Endothelial cell of umbilical vein (primary cell): ENCODE measurements around the gene METTL6. TPM values are rescaled to one million over a fixed set of nuclear protein-coding genes. Genes with fewer than 3 reads are reported as not detected.

Source experiments
- BruUV-seq: library from RNA; stranded (reverse); fragments of 400-500 nt; replicated peaks from 2 replicates; lab custom pipeline; 2021; lab: Mats Ljungman, UMichigan
- CTCF ChIA-PET: fragments of 300-600, 350-600 bp; sonication (Branson Sonifier 250); formaldehyde crosslinking; loops from one replicate; lab custom pipeline; 2021; ENCODE audit warnings: antibody characterized with exemption, inconsistent platforms; lab: Charles Lee
- POLR2A ChIA-PET: fragments of 300-600, 350-600 bp; sonication (Branson Sonifier 250); formaldehyde crosslinking; loops from one replicate; lab custom pipeline; 2021; ENCODE audit warnings: antibody characterized with exemption, inconsistent platforms; lab: Charles Lee
- DNase-seq: peaks from one replicate; pipeline ENCODE4 v3.0.0-alpha.2; 2011; ENCODE audit warnings: low read depth, low spot score
- FAIRE-seq: peaks from 2 replicates; lab custom pipeline; 2011; peaks lifted over from hg19 to GRCh38; lab: Jason Lieb, UNC
- H2AFZ ChIP-seq: 2 replicates; pipeline ENCODE4 v1.6.0; 2012; ENCODE audit warnings: low read depth, low read length, control low read depth, inconsistent platforms
- H3K27ac ChIP-seq: 2 replicates; pipeline ENCODE4 v1.5.1; 2011; ENCODE audit warnings: low read depth, mild to moderate bottlenecking, control low read depth, low read length, moderate library complexity; ENCODE audit not compliant: insufficient read depth
- H3K27me3 ChIP-seq, 2 experiments: 2 replicates each; pipeline versions ENCODE4 v1.6.0 to v1.6.1; 2011; ENCODE audit warnings: low read length in 2 of 2, mixed read lengths in 1 of 2; ENCODE audit not compliant: control insufficient read depth in 2 of 2, insufficient read depth in 2 of 2
- H3K36me3 ChIP-seq, 2 experiments: 2 replicates in 1 of 2; 3 replicates in 1 of 2; pipeline ENCODE4 v1.5.1; 2011; ENCODE audit warnings: low read length in 2 of 2, mild to moderate bottlenecking in 1 of 2, moderate library complexity in 1 of 2; ENCODE audit not compliant: control insufficient read depth in 2 of 2, insufficient read depth in 2 of 2; ENCODE audit errors: extremely low read depth in 1 of 2
- H3K4me1 ChIP-seq: 3 replicates; pipeline ENCODE4 v1.5.1; 2011; ENCODE audit warnings: mild to moderate bottlenecking, low read length; ENCODE audit not compliant: control insufficient read depth, insufficient read depth; ENCODE audit errors: extremely low read depth
- H3K4me2 ChIP-seq: 2 replicates; pipeline ENCODE4 v1.6.1; 2011; ENCODE audit warnings: low read length, control low read depth, mixed read lengths; ENCODE audit not compliant: insufficient read depth
- H3K4me3 ChIP-seq, 3 experiments: fragments of 200-600 bp in 1 of 3; sonication (generic), shearing (Covaris generic) in 1 of 3; replicated peaks in 1 of 3; 2 replicates each; pipeline ENCODE4 v1.5.1; 2011 to 2016; ENCODE audit warnings: control low read depth in 3 of 3, low read length in 3 of 3, mild to moderate bottlenecking in 2 of 3, inconsistent platforms in 1 of 3, low read depth in 1 of 3, moderate library complexity in 1 of 3; ENCODE audit not compliant: insufficient read depth in 1 of 3
- H3K79me2 ChIP-seq: 2 replicates; pipeline ENCODE4 v1.6.0; 2012; ENCODE audit warnings: low read length, inconsistent platforms; ENCODE audit not compliant: control insufficient read depth, insufficient read depth
- H3K9ac ChIP-seq: replicated peaks from 2 replicates; pipeline ENCODE3; 2011; ENCODE audit warnings: low read length, control low read depth; ENCODE audit not compliant: insufficient read depth; ENCODE audit errors: extremely low read depth
- H3K9me1 ChIP-seq: replicated peaks from 3 replicates; pipeline ENCODE4 v1.6.0; 2011; ENCODE audit warnings: mild to moderate bottlenecking, low read length; ENCODE audit not compliant: control insufficient read depth, insufficient read depth; ENCODE audit errors: extremely low read depth
- H3K9me3 ChIP-seq: replicated peaks from 2 replicates; pipeline ENCODE4 v1.5.1; 2012; ENCODE audit warnings: low read length, inconsistent platforms; ENCODE audit not compliant: control insufficient read depth, insufficient read depth
- H4K20me1 ChIP-seq: replicated peaks from 2 replicates; pipeline ENCODE3; 2011; ENCODE audit warnings: mild to moderate bottlenecking, low read length; ENCODE audit not compliant: control insufficient read depth, insufficient read depth; ENCODE audit errors: extremely low read depth
- CTCF ChIP-seq, 2 donors: IDR thresholded peaks; 1 replicate in 1 of 2; 2 replicates in 1 of 2; pipeline ENCODE4 v1.5.1; 2011; ENCODE audit warnings: low read length in 2 of 2, mild to moderate bottlenecking in 2 of 2, moderate library complexity in 2 of 2, control low read depth in 1 of 2, inconsistent platforms in 1 of 2, low read depth in 1 of 2; ENCODE audit not compliant: insufficient read depth in 1 of 2; ENCODE audit errors: extremely low read depth in 1 of 2
- EZH2 ChIP-seq: IDR thresholded peaks from 2 replicates; pipeline ENCODE4 v1.6.1; 2012; ENCODE audit warnings: borderline replicate concordance, low read depth, mild to moderate bottlenecking, moderate library complexity, low read length, inconsistent platforms; ENCODE audit not compliant: severe bottlenecking
- FOS ChIP-seq: IDR thresholded peaks from 2 replicates; pipeline ENCODE4 v1.6.1; 2011; ENCODE audit warnings: mild to moderate bottlenecking, low read length, moderate library complexity, borderline replicate concordance; ENCODE audit not compliant: insufficient read depth
- GATA2 ChIP-seq: IDR thresholded peaks from 2 replicates; pipeline ENCODE4 v1.7.0; 2011; ENCODE audit warnings: low read depth, mild to moderate bottlenecking, moderate library complexity, mixed read lengths, low read length; ENCODE audit not compliant: insufficient read length, insufficient read depth
- JUN ChIP-seq: IDR thresholded peaks from 2 replicates; pipeline ENCODE4 v1.6.1; 2011; ENCODE audit warnings: borderline replicate concordance, low read depth; ENCODE audit not compliant: insufficient read length, insufficient read depth
- MAX ChIP-seq: IDR thresholded peaks from 2 replicates; pipeline ENCODE4 v1.6.1; 2011; ENCODE audit not compliant: insufficient read depth, insufficient read length
- MYC ChIP-seq: IDR thresholded peaks from one replicate; pipeline ENCODE4 v1.6.1; 2011; ENCODE audit warnings: mild to moderate bottlenecking, low read depth, low read length
- POLR2A ChIP-seq: IDR thresholded peaks from 2 replicates; pipeline ENCODE4 v1.6.1; 2012; ENCODE audit warnings: low read depth, mild to moderate bottlenecking, control low read depth, low read length
- POLR2AphosphoS5 ChIP-seq: IDR thresholded peaks from 2 replicates; pipeline ENCODE4 v1.6.1; 2012; ENCODE audit warnings: low read depth, mild to moderate bottlenecking, control low read depth, low read length, moderate library complexity; ENCODE audit not compliant: insufficient read depth
- dilution Hi-C: fragments of 300-500 bp; cut with MboI; formaldehyde crosslinking; loops from one replicate; pipeline ENCODE4 v1.15.0; 2019; ENCODE audit warnings: low sequenced_read_pairs; ENCODE audit not compliant: extremely low pct_ligation_motif_present
- intact Hi-C: fragments of 100-400 bp; cut with micrococcal nuclease; formaldehyde crosslinking; loops from one replicate; pipeline ENCODE4 v1.10.0; 2022
- polyA plus RNA-seq, 4 experiments: library from polyadenylated mRNA; depleted of rRNA in 3 of 4; stranded (reverse) in 3 of 4; unstranded in 1 of 4; fragments of >200 nt; gene quantifications; 2 replicates each; pipeline versions ENCODE4 v1.2.1 to v1.2.3, GENCODE V29; 2011 to 2012; ENCODE audit warnings: missing spikeins in 1 of 4
- total RNA-seq: library from RNA; stranded (reverse); gene quantifications from 2 replicates; pipeline ENCODE4 v1.2.3, GENCODE V29; 2021

METTL6 gene
- total and polyA plus RNA-seq, 2 donors (not counting 3 experiments of a cell fraction or from before 2014, with no cell fraction given), result 12.7 to 19.5 TPM

- Histone ChIP-seq H3K9me3 (no peaks in the 10 kb centered on the region), H3K9me1 (no peaks in the 10 kb centered on the region), H2AFZ (no peak overlapping the region), H3K4me1 (peaks cover 17% of the 10 kb centered on the region), H3K36me3 (peaks cover 0 to 5% of the 10 kb centered on the region in 2 experiments), H3K27me3 (no peaks in the 10 kb centered on the region), H3K27ac (peak overlapping the region; percentile 28), H3K4me3 (peak overlapping the region; percentile 70 to 90 (median 86)), H4K20me1 (no peaks in the 10 kb centered on the region), H3K4me2 (peak overlapping the region; percentile 95), H3K9ac (peak overlapping the region; percentile 82), H3K79me2 (peaks cover 47% of the 10 kb centered on the region)
- ChIA-PET POLR2A (no interaction called here), CTCF (no interaction called here)
- TF ChIP-seq GATA2 (peak; percentile 45), MYC (no peak), CTCF (IDR thresholded peaks at IDR 0.05; ENCODE audit: extremely low read depth in 1 of 2, insufficient read depth in 1 of 2, low read depth in 1 of 2, low read length in 2 of 2) (no peak), POLR2AphosphoS5 (no peak)
- DNase-seq, result peak; percentile 21
- no TSS peak for BruUV-seq
- dilution Hi-C loops (no loop called here), intact Hi-C loops (loop anchor here (5.0 kb wide), 1 partner anchor 384 kb away; no protein-coding TSS in a partner anchor)
- FAIRE-seq, result peak; percentile 77
Observed at GRCh38 chr3:15428539-15428938, 1.2 kb upstream of the METTL6 start.

DNA sequence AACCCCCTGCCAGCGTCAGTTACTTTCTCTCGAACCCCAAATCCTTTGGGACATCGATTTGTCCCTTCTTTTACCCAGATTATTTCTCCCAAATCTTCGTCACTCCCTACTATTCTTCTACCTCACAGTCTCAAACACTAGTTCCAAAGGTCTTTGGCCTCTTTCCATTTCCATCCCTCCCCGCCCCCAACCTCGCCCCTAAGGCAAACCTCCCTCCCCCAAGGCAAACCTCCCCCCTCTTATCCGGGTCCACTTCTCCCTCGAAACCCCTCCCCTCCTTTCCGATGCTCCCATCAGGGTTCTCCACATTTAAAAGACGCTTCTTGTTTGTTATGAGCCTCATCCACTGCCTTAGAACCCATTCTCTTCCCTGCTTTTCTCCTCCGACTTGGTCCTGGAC lies 637 bp upstream of the METTL6 start:
- Histone ChIP-seq H3K9ac (peak overlapping the region; percentile 82), H3K36me3 (peaks cover 0 to 5% of the 10 kb centered on the region in 2 experiments), H4K20me1 (no peaks in the 10 kb centered on the region), H2AFZ (peak overlapping the region; percentile 80), H3K4me1 (peaks cover 17% of the 10 kb centered on the region), H3K4me2 (peak overlapping the region; percentile 95), H3K9me3 (no peaks in the 10 kb centered on the region), H3K27me3 (no peaks in the 10 kb centered on the region), H3K79me2 (peaks cover 47% of the 10 kb centered on the region), H3K27ac (peak overlapping the region; percentile 47), H3K4me3 (peak overlapping the region; percentile 70 to 90 (median 86)), H3K9me1 (no peaks in the 10 kb centered on the region)
- ChIA-PET CTCF (no interaction called here), POLR2A (no interaction called here)
- dilution Hi-C loops (no loop called here), intact Hi-C loops (loop anchor here (1.0 to 5.0 kb wide), 4 partner anchors 13 to 384 kb away; partner anchors contain the start of gene CAPN7)
- FAIRE-seq (no peak), DNase-seq (no peak)
- TF ChIP-seq MYC (no peak), CTCF (IDR thresholded peaks at IDR 0.05; ENCODE audit: extremely low read depth in 1 of 2, insufficient read depth in 1 of 2, low read depth in 1 of 2, low read length in 2 of 2) (no peak), MAX (no peak), FOS (no peak), GATA2 (no peak), POLR2A (no peak), EZH2 (no peak), POLR2AphosphoS5 (no peak), JUN (no peak)
- no TSS peak for BruUV-seq
